HFFc6 (cell line): ENCODE measurements around the gene MORN4. TPM values are rescaled to one million over a fixed set of nuclear protein-coding genes. Genes with fewer than 3 reads are reported as not detected.
"Not testable (repeated sequence)": the region's sequence is repeated elsewhere in the genome, so short reads cannot be mapped to it uniquely, and the experiment has no call there.

ENCODE experiments used
- DNase-seq: peaks from one replicate; pipeline ENCODE4 v3.0.0-alpha.2; 2018
- H3K27ac Mint-ChIP-seq: 2 replicates; pipeline ENCODE4 v1.8.0; 2020; ENCODE audit warnings: mild to moderate bottlenecking, mixed read lengths
- H3K27me3 Mint-ChIP-seq: 2 replicates; pipeline ENCODE4 v1.8.0; 2021; ENCODE audit warnings: mild to moderate bottlenecking, moderate library complexity, mixed read lengths; ENCODE audit not compliant: insufficient read depth
- H3K36me3 Mint-ChIP-seq: 2 replicates; pipeline ENCODE4 v1.8.0; 2021; ENCODE audit warnings: low read depth, mixed read lengths
- H3K4me1 Mint-ChIP-seq: 2 replicates; pipeline ENCODE4 v1.8.0; 2020; ENCODE audit warnings: low read depth, mixed read lengths
- H3K4me3 Mint-ChIP-seq: 2 replicates; pipeline ENCODE4 v1.8.0; 2020; ENCODE audit warnings: mild to moderate bottlenecking, moderate library complexity, mixed read lengths
- H3K9me3 Mint-ChIP-seq: 2 replicates; pipeline ENCODE4 v1.8.0; 2020; ENCODE audit warnings: mild to moderate bottlenecking, mixed read lengths
- CTCF ChIP-seq: fragments of 200-600 bp; sonication (generic); IDR thresholded peaks from 2 replicates; pipeline ENCODE4 v1.5.0; 2021; ENCODE audit warnings: antibody characterized with exemption, mild to moderate bottlenecking
- total RNA-seq, 6 experiments: library from RNA; stranded (reverse); fragmentation: NEBNext Ultra II Directional; extraction: Animal tissue kit (Norgen Biotek cat#: 25700); gene quantifications; 2 replicates in 1 of 6; 3 replicates in 5 of 6; pipeline ENCODE4 v1.2.3, GENCODE V29; 2021

Gene MORN4
- total RNA-seq, 6 experiments from 2014 or later, result 9.4 to 11.3 (median 10.1) TPM

GRCh38 chr10:97647556-97647955 lies 14.3 kb upstream of the MORN4 start:
- peaks cover 50% of the 10 kb centered on the region for H3K4me1 Mint-ChIP-seq
- peak; percentile 53 for DNase-seq
- H3K36me3 Mint-ChIP-seq, result peaks cover 25% of the 10 kb centered on the region
- H3K4me3 Mint-ChIP-seq, result peak overlapping the region; percentile 3
- no peaks in the 10 kb centered on the region; the same call in 1 of the 2 replicates for H3K27me3 Mint-ChIP-seq
- no peaks in the 10 kb centered on the region for H3K9me3 Mint-ChIP-seq
- TF ChIP-seq CTCF, result no peak
- peak overlapping the region; percentile 89 for H3K27ac Mint-ChIP-seq

GRCh38 chr10:97644936-97645335 lies 11.6 kb upstream of the MORN4 start:
- DNase-seq, result no peak
- no peak overlapping the region for H3K4me3 Mint-ChIP-seq

GRCh38 chr10:97643441-97643985 lies 10.2 kb upstream of the MORN4 start:
- Mint-ChIP-seq H3K9me3 (no peaks in the 10 kb centered on the region), H3K36me3 (peaks cover 25% of the 10 kb centered on the region), H3K27me3 (peaks cover 10% of the 10 kb centered on the region), H3K27ac (peak overlapping the region; percentile 70), H3K4me3 (peak overlapping the region; percentile 100), H3K4me1 (peaks cover 34% of the 10 kb centered on the region)
- DNase-seq, result no peak
- no peak for TF ChIP-seq CTCF

More at GRCh38 chr10:97644936-97645335, 11.6 kb upstream of the MORN4 start:
- Mint-ChIP-seq H3K27ac (no peak overlapping the region; the same call in 1 of the 2 replicates), H3K27me3 (peaks cover 10% of the 10 kb centered on the region), H3K4me1 (peaks cover 46% of the 10 kb centered on the region), H3K9me3 (no peaks in the 10 kb centered on the region), H3K36me3 (peaks cover 25% of the 10 kb centered on the region)
- no peak for TF ChIP-seq CTCF

GRCh38 chr10:97642471-97643159 lies 9.3 kb upstream of the MORN4 start:
- DNase-seq, H3K9me3 Mint-ChIP-seq, H3K27me3 Mint-ChIP-seq: not testable (repeated sequence)
- Mint-ChIP-seq H3K36me3 (peaks cover 25% of the 10 kb centered on the region), H3K27ac (peak overlapping the region; percentile 98), H3K4me1 (peaks cover 25% of the 10 kb centered on the region), H3K4me3 (peak overlapping the region; percentile 100)

- Mint-ChIP-seq H3K27me3 (peaks cover 10% of the 10 kb centered on the region), H3K9me3 (no peaks in the 10 kb centered on the region), H3K36me3 (peaks cover 25% of the 10 kb centered on the region), H3K4me3 (peak overlapping the region; percentile 100), H3K4me1 (peaks cover 17% of the 10 kb centered on the region), H3K27ac (peak overlapping the region; percentile 98)
- TF ChIP-seq CTCF, result no peak
- DNase-seq, result peak; percentile 62
These were observed 7.8 kb upstream of the MORN4 start for GRCh38 chr10:97640868-97641811.
